WTC11 (cell line): Measurements from ENCODE around the gene SLC30A1. TPM values are rescaled to one million over a fixed set of nuclear protein-coding genes. Genes with fewer than 3 reads are reported as not detected.

Source experiments
- ATAC-seq: fragments of 200-7000 bp; cut with Tn5 transposase; 2 replicates; pipeline ENCODE4 v1.10.0; 2021; ENCODE audit warnings: mild to moderate bottlenecking, moderate library complexity
- CTCF ChIA-PET: fragments of 300-600 bp; sonication (Branson Sonifier 250); formaldehyde crosslinking; loops from one replicate; lab custom pipeline; 2021; ENCODE audit warnings: antibody characterized with exemption; lab: Charles Lee
- POLR2A ChIA-PET: fragments of 350-600 bp; sonication (Branson Sonifier 250); formaldehyde crosslinking; loops from one replicate; lab custom pipeline; 2021; ENCODE audit warnings: antibody characterized with exemption; lab: Charles Lee
- DNase-seq: peaks from one replicate; pipeline ENCODE4 v3.0.0; 2021; ENCODE audit warnings: low spot score
- H3K27ac Mint-ChIP-seq: 2 replicates; pipeline ENCODE4 v1.8.0; 2021; ENCODE audit warnings: mixed read lengths
- H3K27me3 Mint-ChIP-seq: 2 replicates; pipeline ENCODE4 v1.8.0; 2021; ENCODE audit warnings: low read depth, mild to moderate bottlenecking, moderate library complexity, mixed read lengths
- H3K36me3 Mint-ChIP-seq: 2 replicates; pipeline ENCODE4 v1.8.0; 2021; ENCODE audit warnings: mixed read lengths
- H3K4me1 Mint-ChIP-seq: 2 replicates; pipeline ENCODE4 v1.8.0; 2022; ENCODE audit warnings: mixed read lengths
- H3K4me3 Mint-ChIP-seq: 2 replicates; pipeline ENCODE4 v1.8.0; 2021; ENCODE audit warnings: mild to moderate bottlenecking, moderate library complexity, mixed read lengths
- H3K9me3 Mint-ChIP-seq: 2 replicates; pipeline ENCODE4 v1.8.0; 2021; ENCODE audit warnings: mixed read lengths
- AFF4 ChIP-seq: sonication (generic); formaldehyde crosslinking; IDR thresholded peaks from 2 replicates; pipeline ENCODE4 v1.8.1; 2023; ENCODE audit warnings: mild to moderate bottlenecking, missing genetic modification reagents, borderline replicate concordance
- ATF6 ChIP-seq: sonication (generic); formaldehyde crosslinking; IDR thresholded peaks from 2 replicates; pipeline ENCODE4 v1.8.1; 2023; ENCODE audit warnings: mild to moderate bottlenecking, missing genetic modification reagents
- CREM ChIP-seq: sonication (generic); formaldehyde crosslinking; IDR thresholded peaks from 2 replicates; pipeline ENCODE4 v1.8.1; 2022; ENCODE audit warnings: mild to moderate bottlenecking, missing genetic modification reagents, moderate library complexity
- FOXP4 ChIP-seq: sonication (generic); formaldehyde crosslinking; IDR thresholded peaks from 2 replicates; pipeline ENCODE4 v1.8.0; 2022; ENCODE audit warnings: mild to moderate bottlenecking, missing genetic modification reagents
- GABPB1 ChIP-seq: sonication (generic); formaldehyde crosslinking; IDR thresholded peaks from 2 replicates; pipeline ENCODE4 v1.8.1; 2023; ENCODE audit warnings: mild to moderate bottlenecking, missing genetic modification reagents
- GRHL2 ChIP-seq: fragments of 250-450 bp; sonication (Bioruptor Pico); IDR thresholded peaks from 2 replicates; pipeline ENCODE4 v1.8.0; 2022; ENCODE audit warnings: mild to moderate bottlenecking, moderate library complexity; ENCODE audit not compliant: insufficient replicate concordance, severe bottlenecking
- GTF2I ChIP-seq: fragments of 250-450 bp; sonication (Bioruptor Pico); conservative IDR thresholded peaks from 2 replicates; pipeline ENCODE4 v1.4.0; 2021; ENCODE audit warnings: mild to moderate bottlenecking
- HMGA2 ChIP-seq: fragments of 250-450 bp; sonication (Bioruptor Pico); IDR thresholded peaks from 2 replicates; pipeline ENCODE4 v1.4.0; 2021; ENCODE audit warnings: mild to moderate bottlenecking, moderate library complexity
- HMGXB4 ChIP-seq: sonication (generic); formaldehyde crosslinking; IDR thresholded peaks from 2 replicates; pipeline ENCODE4 v1.8.1; 2023; ENCODE audit warnings: mild to moderate bottlenecking, moderate library complexity, missing genetic modification reagents
- IRF1 ChIP-seq: sonication (generic); formaldehyde crosslinking; IDR thresholded peaks from 2 replicates; pipeline ENCODE4 v1.8.0; 2023; ENCODE audit warnings: missing genetic modification reagents
- RELA ChIP-seq: sonication (generic); formaldehyde crosslinking; IDR thresholded peaks from 2 replicates; pipeline ENCODE4 v1.8.1; 2022; ENCODE audit warnings: missing genetic modification reagents, mild to moderate bottlenecking, borderline replicate concordance
- SMAD4 ChIP-seq: sonication (generic); formaldehyde crosslinking; IDR thresholded peaks from 2 replicates; pipeline ENCODE4 v1.8.0; 2022; ENCODE audit warnings: mild to moderate bottlenecking, missing genetic modification reagents
- SP1 ChIP-seq: sonication (generic); formaldehyde crosslinking; conservative IDR thresholded peaks from 2 replicates; pipeline ENCODE4 v1.8.1; 2022; ENCODE audit warnings: missing genetic modification reagents
- ZNF425 ChIP-seq: fragments of 250-450 bp; sonication (Bioruptor Pico); conservative IDR thresholded peaks from 2 replicates; pipeline ENCODE4 v1.9.0; 2021; ENCODE audit warnings: mild to moderate bottlenecking
- total RNA-seq: library from RNA; stranded (reverse); gene quantifications from 3 replicates; pipeline ENCODE4 v1.2.3, GENCODE V29; 2021

The SLC30A1 gene
- total RNA-seq, 1 experiment from 2014 or later = 20.0 TPM

- TF ChIP-seq GRHL2 (CRISPR knock-in tag) = no peak
- TF ChIP-seq HMGA2 (CRISPR knock-in tag) = no peak
- TF ChIP-seq IRF1 = no peak
Observed at GRCh38 chr1:211580303-211580687, 1.3 kb upstream of the SLC30A1 start (continued).

- POLR2A ChIA-PET = interaction anchor here (0.6 to 1.8 kb wide), 13 partner anchors 9 to 456 kb away, joined by 3 to 12 read pairs (median 3); partner anchors contain the start of genes DTL, INTS7 and NEK2
- no peak for DNase-seq
- Mint-ChIP-seq H3K36me3 (peaks cover 14% of the 10 kb centered on the region), H3K9me3 (no peaks in the 10 kb centered on the region), H3K4me3 (peak overlapping the region; percentile 76)
- no peak for TF ChIP-seq ATF6 (CRISPR knock-in tag)
- no peak for TF ChIP-seq RELA (CRISPR knock-in tag)
- TF ChIP-seq GABPB1 (CRISPR knock-in tag) = peak; percentile 35; the same call in 1 of the 2 replicates
- no peak; the same call in 1 of the 2 replicates for TF ChIP-seq CREM (CRISPR knock-in tag)
- no peak for TF ChIP-seq SMAD4 (CRISPR knock-in tag)
- TF ChIP-seq ZNF425 (CRISPR knock-in tag) = no peak
- TF ChIP-seq, all 79 proteins: peak for 1
- H3K27ac Mint-ChIP-seq = peak overlapping the region; percentile 72
- CTCF ChIA-PET = interaction anchor here (0.5 to 2.0 kb wide), 13 partner anchors 38 to 456 kb away, joined by 3 to 11 read pairs (median 6); partner anchors contain the start of genes DTL, INTS7 and NEK2
- H3K4me1 Mint-ChIP-seq = peaks cover 43% of the 10 kb centered on the region
- peak; percentile 42 for ATAC-seq
- H3K27me3 Mint-ChIP-seq = no peaks in the 10 kb centered on the region
Observed at GRCh38 chr1:211579440-211580302, 710 bp upstream of the SLC30A1 start.

- Mint-ChIP-seq H3K27ac (peak overlapping the region; percentile 84), H3K4me3 (peak overlapping the region; percentile 92), H3K4me1 (peaks cover 46% of the 10 kb centered on the region), H3K36me3 (peaks cover 24% of the 10 kb centered on the region), H3K27me3 (no peaks in the 10 kb centered on the region), H3K9me3 (no peaks in the 10 kb centered on the region)
- ChIA-PET POLR2A (interaction anchor here (0.9 to 1.8 kb wide), 9 partner anchors 16 to 317 kb away, joined by 3 to 12 read pairs (median 4); partner anchors contain the start of gene NEK2), CTCF (interaction anchor here (1.0 to 2.0 kb wide), 9 partner anchors 36 to 458 kb away, joined by 3 to 11 read pairs (median 7); partner anchors contain the start of genes DTL and INTS7)
- DNase-seq (peak; percentile 85), ATAC-seq (peak; percentile 61)
- TF ChIP-seq SP1 (CRISPR knock-in tag) = peak; percentile 84
- no peak for TF ChIP-seq AFF4
- TF ChIP-seq HMGXB4 (CRISPR knock-in tag) = peak; percentile 99
- 0 out of 2 replicates have a peak, but pooled peaks have one; percentile 3 for TF ChIP-seq FOXP4 (CRISPR knock-in tag)
- TF ChIP-seq CREM (CRISPR knock-in tag) = 0 out of 2 replicates have a peak, but pooled peaks have one; percentile 5
- 0 out of 2 replicates have a peak, but pooled peaks have one; percentile 28 for TF ChIP-seq GTF2I (CRISPR knock-in tag)
- TF ChIP-seq IRF1 = 0 out of 2 replicates have a peak, but pooled peaks have one; percentile 61
Observed at GRCh38 chr1:211577819-211578639, 932 bp downstream of the SLC30A1 start.
